A673 (cell line): ENCODE data around the gene PDGFRB.

Source experiments
- EZH2 ChIP-seq: fragments of 200-600 bp; sonication (generic); IDR thresholded peaks from 2 replicates; pipeline ENCODE4 v1.6.1; 2017; ENCODE audit warnings: borderline replicate concordance, low read depth, mild to moderate bottlenecking, mixed read lengths, antibody characterized with exemption, low read length; ENCODE audit not compliant: poor library complexity, severe bottlenecking
- TF ChIP-seq, protein P1 (sequence below): fragments of 300-800, 200-600 bp; sonication (generic); conservative IDR thresholded peaks from 2 replicates; pipeline ENCODE4 v1.5.1; 2017; ENCODE audit warnings: low read depth, mild to moderate bottlenecking, antibody characterized with exemption, low read length, moderate library complexity, mixed read lengths

DNA sequence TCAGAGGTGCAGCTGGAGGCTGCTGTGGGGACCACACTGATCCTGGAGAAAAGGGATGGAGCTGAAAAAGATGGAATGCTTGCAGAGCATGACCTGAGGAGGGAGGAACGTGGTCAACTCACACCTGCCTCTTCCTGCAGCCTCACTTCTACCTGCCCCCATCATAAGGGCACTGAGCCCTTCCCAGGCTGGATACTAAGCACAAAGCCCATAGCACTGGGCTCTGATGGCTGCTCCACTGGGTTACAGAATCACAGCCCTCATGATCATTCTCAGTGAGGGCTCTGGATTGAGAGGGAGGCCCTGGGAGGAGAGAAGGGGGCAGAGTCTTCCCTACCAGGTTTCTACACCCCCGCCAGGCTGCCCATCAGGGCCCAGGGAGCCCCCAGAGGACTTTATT lies 28.4 kb upstream of the PDGFRB start:
- TF ChIP-seq EZH2, result no peak
- TF ChIP-seq, protein P1, sequence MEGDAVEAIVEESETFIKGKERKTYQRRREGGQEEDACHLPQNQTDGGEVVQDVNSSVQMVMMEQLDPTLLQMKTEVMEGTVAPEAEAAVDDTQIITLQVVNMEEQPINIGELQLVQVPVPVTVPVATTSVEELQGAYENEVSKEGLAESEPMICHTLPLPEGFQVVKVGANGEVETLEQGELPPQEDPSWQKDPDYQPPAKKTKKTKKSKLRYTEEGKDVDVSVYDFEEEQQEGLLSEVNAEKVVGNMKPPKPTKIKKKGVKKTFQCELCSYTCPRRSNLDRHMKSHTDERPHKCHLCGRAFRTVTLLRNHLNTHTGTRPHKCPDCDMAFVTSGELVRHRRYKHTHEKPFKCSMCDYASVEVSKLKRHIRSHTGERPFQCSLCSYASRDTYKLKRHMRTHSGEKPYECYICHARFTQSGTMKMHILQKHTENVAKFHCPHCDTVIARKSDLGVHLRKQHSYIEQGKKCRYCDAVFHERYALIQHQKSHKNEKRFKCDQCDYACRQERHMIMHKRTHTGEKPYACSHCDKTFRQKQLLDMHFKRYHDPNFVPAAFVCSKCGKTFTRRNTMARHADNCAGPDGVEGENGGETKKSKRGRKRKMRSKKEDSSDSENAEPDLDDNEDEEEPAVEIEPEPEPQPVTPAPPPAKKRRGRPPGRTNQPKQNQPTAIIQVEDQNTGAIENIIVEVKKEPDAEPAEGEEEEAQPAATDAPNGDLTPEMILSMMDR, result no peak
